ENCODE measurements around the gene PXMP4.

Gene PXMP4

DNA sequence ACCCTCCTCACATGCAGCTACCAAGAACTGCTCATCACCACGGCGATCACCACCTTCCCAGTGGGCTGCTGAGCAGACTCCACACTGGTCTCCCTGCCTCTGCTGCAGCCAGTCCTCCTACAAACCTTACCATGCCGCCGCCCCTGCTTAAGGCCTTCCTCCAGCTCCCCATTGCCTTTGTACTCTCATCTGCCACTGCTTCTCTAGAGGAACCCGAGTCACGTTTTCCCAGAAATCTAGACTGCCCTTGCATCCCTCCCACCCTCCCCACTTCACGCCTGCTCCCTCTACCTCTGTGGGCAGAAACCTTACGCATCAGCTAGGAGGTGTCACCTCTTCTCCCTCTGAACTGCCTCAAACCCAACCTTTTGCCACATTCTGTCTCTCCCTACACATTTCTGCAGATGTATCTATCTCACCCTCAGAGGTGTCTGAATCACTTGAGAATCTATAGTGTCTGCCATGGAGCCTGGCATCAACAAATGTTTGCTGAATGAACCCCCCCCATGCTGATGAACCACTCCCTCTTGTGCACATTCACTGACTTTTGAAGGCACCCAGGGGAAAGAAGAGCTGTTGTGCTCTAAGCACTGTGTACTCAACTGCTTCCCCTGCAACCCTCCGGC is 38.3 kb downstream of the PXMP4 start:
- no peak for DNase-seq (ENCODE audit: low spot score)

DNA sequence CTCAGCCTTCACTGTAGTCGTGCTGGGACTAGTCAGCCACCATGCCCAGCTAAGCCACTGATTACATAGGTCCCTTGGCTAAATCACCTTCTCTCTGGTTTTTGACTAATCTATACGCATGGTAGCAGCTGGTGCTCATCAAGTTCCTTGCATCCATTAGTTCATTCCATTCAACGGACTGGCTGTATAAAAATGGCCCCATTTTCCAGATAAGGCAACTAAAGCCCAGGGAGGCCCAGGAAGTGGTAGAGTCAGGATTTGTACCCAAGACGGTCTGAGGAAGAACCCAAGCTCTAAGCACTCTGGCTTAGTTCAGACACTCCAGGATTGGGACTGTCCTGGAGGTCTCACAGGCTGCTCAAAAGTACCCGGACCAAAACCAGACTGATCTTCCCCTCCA is 38.8 kb downstream of the PXMP4 start:
- DNase-seq (ENCODE audit: low spot score), result no peak

- no peak for DNase-seq (ENCODE audit: low spot score)
Observed at GRCh38 chr20:33680686-33681085, 39.4 kb downstream of the PXMP4 start.

DNA sequence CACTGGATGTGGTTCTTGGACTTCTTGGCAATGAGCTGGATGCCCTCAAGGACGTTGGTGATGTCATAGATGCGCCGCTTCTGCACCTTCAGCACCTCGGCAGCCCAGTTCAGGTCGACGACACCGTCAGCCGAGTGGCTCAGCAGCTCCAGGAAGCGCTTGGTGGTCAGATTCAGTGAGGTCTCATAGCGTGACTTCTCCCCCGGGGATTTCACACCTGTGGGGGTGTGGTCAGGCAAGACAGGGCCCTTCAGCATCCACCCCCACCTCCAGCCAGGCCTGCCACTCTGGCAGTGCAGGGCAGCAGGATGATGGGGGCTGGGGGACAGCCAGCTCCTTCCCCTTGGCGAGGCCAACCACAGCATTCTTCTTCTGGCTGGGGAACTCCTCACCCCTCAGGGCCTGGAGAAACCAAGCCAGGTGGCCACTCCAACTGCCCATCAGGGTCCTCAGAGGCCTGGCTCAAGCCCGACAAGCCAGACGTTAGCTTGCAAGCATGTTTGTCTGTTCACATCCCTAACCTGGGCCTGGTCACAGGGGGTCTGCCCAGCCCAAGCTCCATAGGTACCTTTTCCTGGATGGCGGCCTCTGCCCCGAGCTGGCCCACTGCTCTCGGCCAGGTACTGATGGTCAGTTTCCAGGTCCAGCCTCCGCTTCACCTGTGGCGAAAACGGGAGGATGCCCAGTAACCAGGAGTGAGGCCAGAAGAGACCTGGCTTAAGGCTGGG is 40.2 kb downstream of the PXMP4 start:
- DNase-seq (ENCODE audit: low spot score), result no peak

DNA sequence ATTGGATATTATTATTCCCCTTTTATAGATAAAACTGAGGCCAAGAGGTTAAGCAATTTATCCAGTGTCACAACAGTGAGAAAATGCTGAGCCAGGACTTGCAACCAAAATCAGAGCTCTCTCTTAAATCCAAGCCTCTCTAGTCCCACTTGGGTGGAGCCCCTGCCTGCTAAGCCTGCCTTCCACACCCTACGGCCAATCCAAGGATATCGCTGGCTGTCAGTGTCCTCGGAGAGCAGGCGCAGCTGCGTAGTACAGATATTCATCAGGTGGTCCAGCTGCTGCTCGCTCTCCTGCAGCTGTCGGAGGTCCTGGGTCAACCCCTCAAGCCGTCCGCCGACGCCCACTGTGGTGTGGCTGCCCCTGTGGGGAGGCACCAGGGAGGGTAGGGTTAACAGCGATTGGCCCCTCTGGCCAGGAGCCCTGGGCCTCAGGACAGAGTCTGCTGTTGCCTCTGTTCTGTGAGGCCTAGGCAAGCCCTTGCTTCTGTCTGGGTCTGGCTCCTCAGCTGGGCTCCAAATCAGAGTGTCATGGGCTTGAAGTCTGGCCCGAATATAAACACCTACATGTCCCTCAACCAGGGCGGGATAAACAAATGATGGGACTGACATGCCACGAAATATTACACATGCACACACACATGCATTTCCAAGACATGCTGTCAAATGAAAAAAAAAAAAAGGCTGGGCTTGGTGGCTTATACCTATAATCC is 42.0 kb downstream of the PXMP4 start:
- DNase-seq (ENCODE audit: low spot score), result no peak

DNA sequence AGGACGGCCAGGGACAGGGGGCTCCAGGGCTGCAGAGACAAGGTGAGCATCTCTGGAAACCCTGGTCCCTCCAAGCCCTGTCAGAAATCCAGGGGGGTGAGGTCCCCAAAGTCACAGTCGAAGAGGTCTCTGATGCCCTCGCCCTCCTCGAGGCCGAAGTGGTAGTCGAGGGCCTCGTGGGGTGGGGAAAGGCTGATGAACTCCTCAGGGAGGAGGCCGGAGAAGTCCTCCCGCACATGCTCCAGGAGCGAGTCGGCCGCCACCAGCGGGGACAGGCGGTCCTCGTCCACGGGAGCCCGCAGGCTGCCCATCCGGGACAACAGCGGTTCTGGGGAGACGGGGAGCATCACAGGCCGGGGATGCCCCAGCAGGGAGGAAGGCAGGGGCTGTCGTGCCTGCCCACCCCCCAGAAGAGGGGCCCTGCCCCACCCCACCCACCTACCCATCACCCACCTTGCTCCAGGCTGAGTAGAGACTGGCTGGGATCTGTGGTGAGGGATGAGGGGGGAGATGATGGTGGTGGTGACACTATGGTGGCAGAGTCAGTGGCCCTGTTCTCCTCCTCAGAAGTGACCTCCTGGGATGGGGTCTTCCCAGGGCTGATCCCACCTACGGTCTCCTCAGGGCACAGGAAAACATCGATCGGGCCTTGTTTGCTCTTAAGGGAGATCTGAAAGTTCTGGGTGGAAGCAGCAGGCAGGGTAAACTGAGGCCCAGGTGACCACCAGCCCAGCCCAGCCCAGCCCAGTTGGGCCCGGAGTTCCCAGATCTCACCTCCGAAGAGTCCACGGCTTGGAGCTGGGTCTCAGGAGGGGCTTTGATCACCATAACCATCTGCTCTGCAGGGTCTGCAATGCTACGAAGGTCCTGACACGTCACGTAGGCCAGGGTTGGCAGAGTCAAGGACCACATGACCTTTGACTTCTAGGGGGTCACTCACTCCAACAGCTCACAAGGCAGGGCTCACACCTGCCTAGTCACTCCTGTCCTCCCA is 43.2 kb downstream of the PXMP4 start:
- no peak for DNase-seq (ENCODE audit: low spot score)

DNA sequence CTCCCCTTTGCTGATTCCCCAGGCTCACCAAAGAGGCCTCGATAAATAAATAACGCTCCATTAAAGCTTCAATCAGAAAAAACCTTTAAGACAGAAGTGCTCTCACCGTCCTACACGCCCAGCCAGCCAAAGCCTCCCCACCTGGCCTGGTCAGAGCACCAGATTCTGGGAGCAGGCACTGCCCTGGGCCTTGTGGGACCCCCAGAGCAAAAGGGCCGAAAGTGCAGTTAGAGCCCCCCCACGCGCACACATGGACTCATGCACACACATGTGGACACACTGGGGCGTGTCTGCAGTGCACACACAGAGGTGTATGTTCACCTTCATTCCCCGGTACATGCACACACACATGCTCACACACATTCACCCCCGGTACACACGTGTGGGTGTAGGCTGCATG is 44.0 kb downstream of the PXMP4 start:
- no peak for DNase-seq (ENCODE audit: low spot score)

DNA sequence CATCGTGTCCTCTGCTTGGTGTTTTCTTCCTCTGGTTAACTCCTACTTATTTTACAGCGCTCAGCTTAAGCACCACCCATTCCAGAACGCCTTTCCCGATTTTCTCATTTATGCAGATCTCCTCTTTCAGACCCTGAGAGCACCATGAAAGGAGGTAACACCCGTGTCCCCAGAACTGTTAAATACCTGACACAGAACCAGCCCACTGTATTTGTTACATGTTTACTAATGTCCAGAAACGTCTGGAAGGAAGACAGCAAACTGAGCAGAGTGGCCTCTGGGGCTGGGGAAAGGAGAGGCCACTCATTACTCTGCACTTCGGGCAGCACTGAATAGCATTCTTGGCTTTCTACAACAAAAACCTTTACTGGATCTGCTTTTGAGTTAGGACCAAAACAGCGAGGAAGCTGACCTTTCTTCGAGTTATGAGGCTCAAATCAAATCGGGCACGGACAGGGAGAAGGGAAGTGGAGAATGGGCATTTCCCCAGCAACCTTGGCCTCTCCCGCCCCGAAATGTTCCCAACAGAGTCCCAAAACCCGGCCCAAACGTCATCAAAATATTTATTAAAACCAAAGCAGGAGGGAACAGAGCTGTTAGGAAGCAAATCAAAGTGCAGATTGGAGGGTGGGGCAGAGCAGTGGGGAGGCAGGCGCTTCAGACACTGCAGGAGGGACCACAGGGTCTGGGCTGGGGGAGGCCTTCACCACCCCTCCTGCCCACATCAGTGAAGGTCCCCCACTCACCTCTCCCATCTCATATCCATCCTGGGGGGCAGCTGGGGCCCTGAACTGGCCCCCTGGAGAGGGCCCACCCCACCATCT is 44.8 kb downstream of the PXMP4 start:
- no peak for DNase-seq (ENCODE audit: low spot score)

GRCh38 chr20:33674294-33675135 is 45.6 kb downstream of the PXMP4 start, which contains the start of gene NECAB3:
NECAB3 (minus strand) TSS chr20:33674428; CDS start chr20:33674352, 76 bp downstream.
- DNase-seq (ENCODE audit: low spot score), result peak; percentile 63

DNA sequence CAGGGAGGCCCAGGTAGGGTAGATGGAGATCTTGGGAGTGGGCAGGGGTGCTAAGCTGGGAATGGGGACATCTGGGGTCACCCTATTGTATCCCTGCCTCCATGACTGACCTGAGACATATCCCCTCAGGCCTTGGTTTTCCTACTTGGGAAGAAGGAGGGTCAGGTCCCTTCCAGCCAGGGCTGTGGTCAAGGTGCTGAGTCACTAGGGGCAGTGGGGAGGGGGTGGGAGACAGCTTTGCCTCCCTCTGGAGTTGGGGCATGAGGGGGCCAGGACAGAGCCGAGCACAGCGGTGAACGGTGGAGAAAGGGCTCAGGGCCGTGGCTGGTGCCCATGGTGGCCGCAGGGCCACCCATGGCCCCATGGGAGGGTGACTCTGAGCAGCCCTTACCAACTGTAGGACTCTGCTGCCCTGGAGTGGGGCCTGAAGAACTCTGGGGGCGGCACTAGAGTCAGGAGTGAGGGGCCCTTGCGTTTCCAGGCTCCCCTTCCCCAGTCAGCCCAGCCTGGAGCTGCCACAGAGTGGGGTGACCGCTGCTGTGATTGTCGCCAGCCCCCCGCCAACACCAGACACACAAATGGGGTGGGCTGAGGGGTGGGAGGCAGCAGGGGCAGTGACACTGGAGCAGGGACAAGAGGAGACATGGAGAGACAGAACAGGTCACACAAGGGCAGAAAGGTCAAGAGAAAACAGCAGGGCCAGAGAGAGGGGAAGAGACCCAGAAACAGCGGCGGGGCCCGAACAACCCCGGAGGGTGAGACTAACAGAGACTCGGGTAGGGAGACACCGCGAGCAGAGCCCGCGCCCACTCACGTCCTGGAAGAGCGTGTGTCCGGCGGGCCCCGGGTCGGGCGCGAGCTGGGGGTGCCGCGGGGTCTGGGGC is 46.5 kb downstream of the PXMP4 start:
- DNase-seq (ENCODE audit: low spot score), result no peak

DNA sequence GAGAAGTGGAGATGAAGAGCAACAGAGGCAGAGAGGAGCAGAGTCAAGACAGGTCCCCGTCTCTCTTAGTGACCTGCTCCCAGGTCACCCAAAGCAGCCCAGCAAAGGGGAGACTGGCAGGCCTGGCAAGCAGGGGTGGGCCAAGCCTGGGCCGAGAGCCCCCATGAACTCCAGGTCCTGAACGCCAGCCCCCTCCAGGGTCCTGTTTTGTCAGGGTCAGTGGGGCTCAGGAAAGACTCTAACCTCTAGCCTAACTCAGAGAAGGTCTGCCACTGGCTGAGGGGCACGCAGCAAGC is 47.0 kb downstream of the PXMP4 start:
- no peak for DNase-seq (ENCODE audit: low spot score)

DNA sequence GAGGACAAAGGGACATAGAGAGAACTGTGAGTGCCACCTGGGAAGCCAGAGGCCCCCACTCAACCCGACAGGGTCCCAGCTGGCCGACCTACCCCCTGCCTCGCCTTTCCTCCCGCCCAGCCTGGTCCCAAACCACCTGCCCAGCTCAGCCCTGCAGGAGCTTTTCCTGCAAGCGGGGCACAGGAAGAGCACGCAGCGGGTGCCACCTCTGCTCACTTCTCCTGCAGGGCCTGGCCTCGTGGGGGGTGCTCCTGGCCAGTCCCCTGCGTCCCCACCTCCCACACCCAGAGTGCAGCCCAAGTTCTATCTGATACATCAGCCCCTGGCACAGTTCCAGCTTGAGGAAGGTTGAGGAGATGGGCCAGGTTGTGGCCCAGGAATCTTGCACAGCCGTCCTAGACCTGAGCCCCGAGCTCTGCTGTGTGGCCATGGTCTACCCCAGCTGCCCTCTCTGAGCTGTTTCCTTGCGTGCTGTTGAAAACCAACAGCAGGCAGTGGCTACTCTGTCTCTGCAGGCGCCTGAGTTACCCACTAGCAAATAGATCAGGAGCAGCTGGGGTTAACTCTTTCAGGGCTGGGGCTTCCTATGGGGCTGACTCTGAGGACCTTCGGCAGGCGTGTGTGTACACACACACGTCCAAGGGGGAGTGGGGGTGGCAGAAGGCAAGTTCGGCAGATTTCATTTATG is 47.5 kb downstream of the PXMP4 start:
- DNase-seq (ENCODE audit: low spot score), result no peak

DNA sequence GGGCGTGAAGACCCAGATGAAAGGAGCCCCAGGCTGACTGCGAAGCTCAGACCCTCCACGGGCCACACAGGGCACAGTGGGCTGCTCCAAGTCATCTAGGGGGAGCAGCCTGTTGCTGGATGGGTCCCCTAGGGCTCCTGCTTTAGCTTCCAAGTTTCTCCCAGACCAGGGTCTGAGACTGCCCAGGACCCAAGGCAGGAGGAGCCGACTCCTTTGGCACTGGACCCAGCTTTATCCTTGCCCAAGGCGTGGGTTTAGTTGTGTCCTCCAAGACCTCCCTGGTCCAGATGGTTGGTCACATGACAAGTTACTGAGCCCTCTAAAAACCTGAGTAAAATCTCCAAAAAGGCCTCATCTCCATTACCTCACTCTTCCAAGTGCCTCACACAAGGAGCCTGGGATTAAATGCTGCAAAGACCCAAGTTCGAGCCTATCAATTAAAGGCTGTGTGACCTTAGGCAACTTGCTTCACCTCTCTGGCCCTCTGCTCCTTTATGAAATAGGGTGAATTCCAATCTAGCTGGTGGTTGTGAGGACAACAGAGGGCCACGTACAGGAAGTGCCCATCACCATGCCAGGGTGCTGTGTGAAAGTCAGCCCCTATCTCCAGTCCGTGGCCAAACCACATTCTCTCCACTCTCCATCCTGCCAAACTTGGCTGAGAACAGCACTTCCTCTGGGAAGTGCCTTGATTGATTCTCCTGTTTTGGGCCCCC is 48.4 kb downstream of the PXMP4 start:
- no peak for DNase-seq (ENCODE audit: low spot score)

- DNase-seq (ENCODE audit: low spot score), result no peak
Observed at GRCh38 chr20:33670715-33671499, 49.2 kb downstream of the PXMP4 start.

GRCh38 chr20:33669873-33670640 is 50.1 kb downstream of the PXMP4 start:
- no peak for DNase-seq (ENCODE audit: low spot score)

- DNase-seq (ENCODE audit: low spot score), result no peak
Observed at GRCh38 chr20:33669224-33669623, 50.9 kb downstream of the PXMP4 start.

All from hematopoietic multipotent progenitor cell treated with erythropoietin and hydrocortisone succinate and interleukin-3 and kit ligand, for 15 days (in vitro differentiated cells).